H9 (cell line): Measurements from ENCODE around the gene RPA1. TPM values are rescaled to one million over a fixed set of nuclear protein-coding genes. Genes with fewer than 3 reads are reported as not detected.

Source experiments
- DNase-seq: peaks from one replicate; pipeline ENCODE4 v3.0.0-alpha.2; 2017
- H2AFZ ChIP-seq: one replicate; pipeline ENCODE4 v1.6.1; 2013; ENCODE audit warnings: mild to moderate bottlenecking, low read length, control low read depth, moderate library complexity
- H2AK5ac ChIP-seq: 2 replicates; pipeline ENCODE4 v1.6.1; 2013; ENCODE audit warnings: low read length, control low read depth, mixed read lengths; ENCODE audit not compliant: insufficient read length
- H2BK120ac ChIP-seq: one replicate; pipeline ENCODE4 v1.6.1; 2013; ENCODE audit warnings: low read depth, mild to moderate bottlenecking, low read length, control low read depth, inconsistent platforms; ENCODE audit not compliant: poor library complexity, severe bottlenecking
- H2BK12ac ChIP-seq: 2 replicates; pipeline ENCODE4 v1.6.1; 2013; ENCODE audit warnings: low read length, control low read depth, mixed read lengths, low read depth; ENCODE audit not compliant: insufficient read length
- H2BK15ac ChIP-seq: 2 replicates; pipeline ENCODE4 v1.6.1; 2013; ENCODE audit warnings: low read depth, low read length, control low read depth
- H2BK20ac ChIP-seq: one replicate; pipeline ENCODE4 v1.6.1; 2013; ENCODE audit warnings: low read depth, mild to moderate bottlenecking, low read length, control low read depth, inconsistent platforms; ENCODE audit not compliant: poor library complexity, severe bottlenecking
- H2BK5ac ChIP-seq: 2 replicates; pipeline ENCODE4 v1.6.1; 2013; ENCODE audit warnings: low read length, control low read depth, mixed read lengths; ENCODE audit not compliant: insufficient read length
- H3K14ac ChIP-seq: 2 replicates; pipeline ENCODE4 v1.6.1; 2013; ENCODE audit warnings: low read length, control low read depth; ENCODE audit not compliant: insufficient read depth
- H3K18ac ChIP-seq: 2 replicates; pipeline ENCODE4 v1.6.1; 2013; ENCODE audit warnings: low read depth, mild to moderate bottlenecking, mixed read lengths, low read length, control low read depth; ENCODE audit not compliant: insufficient read length
- H3K23ac ChIP-seq: 2 replicates; pipeline ENCODE4 v1.6.1; 2013; ENCODE audit warnings: low read length, control low read depth, mixed read lengths, low read depth; ENCODE audit not compliant: insufficient read length
- H3K23me2 ChIP-seq: 2 replicates; pipeline ENCODE4 v1.6.1; 2013; ENCODE audit warnings: low read depth, mild to moderate bottlenecking, mixed read lengths, low read length, control low read depth; ENCODE audit not compliant: insufficient read length, poor library complexity, severe bottlenecking
- H3K27ac ChIP-seq: 2 replicates; pipeline ENCODE4 v1.5.1; 2013; ENCODE audit warnings: low read length, control low read depth, mixed read lengths, low read depth; ENCODE audit not compliant: insufficient read length
- H3K27me3 ChIP-seq: 2 replicates; pipeline ENCODE4 v1.6.1; 2013; ENCODE audit warnings: low read length, control low read depth, inconsistent platforms; ENCODE audit not compliant: insufficient read depth
- H3K4ac ChIP-seq: 2 replicates; pipeline ENCODE4 v1.6.1; 2013; ENCODE audit warnings: low read depth, mild to moderate bottlenecking, control low read depth, inconsistent platforms, low read length, moderate library complexity
- H3K4me1 ChIP-seq: 2 replicates; pipeline ENCODE4 v1.6.1; 2013; ENCODE audit warnings: low read length, control low read depth, inconsistent platforms; ENCODE audit not compliant: insufficient read depth
- H3K4me2 ChIP-seq: 2 replicates; pipeline ENCODE4 v1.6.1; 2013; ENCODE audit warnings: low read length, control low read depth, mixed read lengths; ENCODE audit not compliant: insufficient read length, insufficient read depth
- H3K56ac ChIP-seq: 2 replicates; pipeline ENCODE4 v1.6.1; 2013; ENCODE audit warnings: low read depth, mild to moderate bottlenecking, mixed read lengths, low read length, control low read depth; ENCODE audit not compliant: insufficient read length
- H3K79me1 ChIP-seq: 2 replicates; pipeline ENCODE4 v1.6.1; 2013; ENCODE audit warnings: low read depth, mild to moderate bottlenecking, moderate library complexity, low read length, control low read depth, inconsistent platforms; ENCODE audit not compliant: insufficient read depth, poor library complexity, severe bottlenecking
- H3K79me2 ChIP-seq: 2 replicates; pipeline ENCODE4 v1.6.1; 2013; ENCODE audit warnings: low read length, control low read depth, inconsistent platforms; ENCODE audit not compliant: insufficient read depth
- H3K9ac ChIP-seq: 2 replicates; pipeline ENCODE4 v1.6.1; 2013; ENCODE audit warnings: low read length, control low read depth, mixed read lengths; ENCODE audit not compliant: insufficient read length; ENCODE audit errors: extremely low read depth
- H3K9me3 ChIP-seq: one replicate; pipeline ENCODE4 v1.6.1; 2013; ENCODE audit warnings: low read depth, low read length, inconsistent platforms; ENCODE audit not compliant: control insufficient read depth
- H3T11ph ChIP-seq: one replicate; pipeline ENCODE4 v1.6.1; 2013; ENCODE audit warnings: mild to moderate bottlenecking, low read length, control low read depth, inconsistent platforms
- H4K20me1 ChIP-seq: one replicate; pipeline ENCODE4 v1.6.1; 2013; ENCODE audit not compliant: control insufficient read depth, insufficient read length, insufficient read depth
- H4K5ac ChIP-seq: 2 replicates; pipeline ENCODE4 v1.6.1; 2013; ENCODE audit warnings: low read depth, mild to moderate bottlenecking, mixed read lengths, low read length, control low read depth; ENCODE audit not compliant: insufficient read length
- H4K8ac ChIP-seq: replicated peaks from 2 replicates; pipeline ENCODE4 v1.6.1; 2013; ENCODE audit warnings: low read length, control low read depth, mixed read lengths, low read depth; ENCODE audit not compliant: insufficient read length
- H4K91ac ChIP-seq: 2 replicates; pipeline ENCODE4 v1.6.1; 2013; ENCODE audit warnings: low read depth, mild to moderate bottlenecking, moderate library complexity, mixed read lengths, low read length, control low read depth; ENCODE audit not compliant: insufficient read length
- H3K27ac Mint-ChIP-seq, 3 experiments: 2 replicates in 2 of 3; 3 replicates in 1 of 3; pipeline ENCODE4 v1.8.0; 2020 to 2021; ENCODE audit warnings: mixed read lengths in 3 of 3, mild to moderate bottlenecking in 1 of 3, moderate library complexity in 1 of 3
- H3K27me3 Mint-ChIP-seq: 2 replicates; pipeline ENCODE4 v1.8.0; 2021; ENCODE audit warnings: low read depth, mild to moderate bottlenecking, moderate library complexity, mixed read lengths
- H3K36me3 Mint-ChIP-seq, 3 experiments: 2 replicates in 2 of 3; 3 replicates in 1 of 3; pipeline ENCODE4 v1.8.0; 2020 to 2021; ENCODE audit warnings: low read depth in 3 of 3, mixed read lengths in 3 of 3; ENCODE audit not compliant: insufficient read depth in 1 of 3
- H3K4me1 Mint-ChIP-seq, 2 experiments: 2 replicates each; pipeline ENCODE4 v1.8.0; 2020; ENCODE audit warnings: mixed read lengths in 2 of 2
- H3K4me3 Mint-ChIP-seq, 2 experiments: 2 replicates in 1 of 2; 3 replicates in 1 of 2; pipeline ENCODE4 v1.8.0; 2020 to 2021; ENCODE audit warnings: mild to moderate bottlenecking in 2 of 2, mixed read lengths in 2 of 2, moderate library complexity in 1 of 2
- H3K9me3 Mint-ChIP-seq, 2 experiments: 2 replicates in 1 of 2; 3 replicates in 1 of 2; pipeline ENCODE4 v1.8.0; 2020; ENCODE audit warnings: mild to moderate bottlenecking in 2 of 2, mixed read lengths in 2 of 2, moderate library complexity in 1 of 2
- CTCF ChIP-seq: fragments of 200-600 bp; sonication (generic); conservative IDR thresholded peaks from 3 replicates; pipeline ENCODE4 v1.8.0; 2021; ENCODE audit warnings: antibody characterized with exemption, mild to moderate bottlenecking
- WGBS: extraction: QIAGEN DNeasy Blood & Tissue Kit; methylation state at CpG from one replicate; pipeline ENCODE4 v1.1.7; 2013; ENCODE audit warnings: missing lambda C conversion rate, low lambda C conversion rate, mixed read lengths; ENCODE audit not compliant: insufficient read length; ENCODE audit errors: extremely low coverage; 5-methylcytosine and 5-hydroxymethylcytosine counted together
- total RNA-seq: library from RNA; stranded (reverse); gene quantifications from 2 replicates; pipeline ENCODE4 v1.2.1, GENCODE V29; 2021

Gene RPA1
- total RNA-seq, 1 experiment from 2014 or later, result 215 TPM

GRCh38 chr17:1934901-1935300 is 105.1 kb downstream of the RPA1 start:
- Mint-ChIP-seq H3K27ac (no peak overlapping the region), H3K4me1 (peaks cover 5 to 16% of the 10 kb centered on the region in 2 experiments), H3K4me3 (no peak overlapping the region), H3K36me3 (no peaks in the 10 kb centered on the region), H3K9me3 (peaks cover 0 to 3% of the 10 kb centered on the region in 2 experiments; a peak in 1 of 5 replicates), H3K27me3 (peaks cover 34% of the 10 kb centered on the region)
- H4K5ac ChIP-seq, result no peak overlapping the region
- no peak overlapping the region for H2AK5ac ChIP-seq
- no peaks in the 10 kb centered on the region for H3K27me3 ChIP-seq
- H3K27ac ChIP-seq, result no peak overlapping the region
- H2BK20ac ChIP-seq, result no peak overlapping the region
- no peak overlapping the region for H4K8ac ChIP-seq
- no peaks in the 10 kb centered on the region for H3K79me2 ChIP-seq
- H2AFZ ChIP-seq, result no peak overlapping the region
- no peak overlapping the region for H2BK5ac ChIP-seq
- H3K4me1 ChIP-seq, result no peaks in the 10 kb centered on the region
- no peak overlapping the region for H3K56ac ChIP-seq
- no peak overlapping the region for H3K9ac ChIP-seq
- H2BK12ac ChIP-seq, result no peak overlapping the region
- WGBS, result no CpG with 5 or more reads among the region's 17 CpGs
- H3K23ac ChIP-seq, result no peak overlapping the region
- H3K23me2 ChIP-seq, result peaks cover 5% of the 10 kb centered on the region
- no peaks in the 10 kb centered on the region for H3K9me3 ChIP-seq
- DNase-seq, result peak; percentile 27
- no peak overlapping the region for H2BK15ac ChIP-seq
- H3K18ac ChIP-seq, result no peak overlapping the region
- H2BK120ac ChIP-seq, result no peak overlapping the region
- no peaks in the 10 kb centered on the region for H4K20me1 ChIP-seq
- no peak overlapping the region for H3K14ac ChIP-seq
- no peak overlapping the region for H3T11ph ChIP-seq
- no peak overlapping the region for H3K4me2 ChIP-seq
- no peak for TF ChIP-seq CTCF
- H3K4ac ChIP-seq, result no peak overlapping the region
- H3K79me1 ChIP-seq, result no peaks in the 10 kb centered on the region
- no peak overlapping the region for H4K91ac ChIP-seq
